Stomach (tissue), 4 donors: ENCODE data around the gene IQCC.
A peak's percentile ranks its signal among the peaks of the same experiment; 100 is the strongest.

Experiments
- CTCF ChIP-seq, 7 experiments: fragments of 450-650 bp in 4 of 7; fragments of 200-600 bp in 3 of 7; sonication (generic) in 3 of 7; IDR thresholded peaks; one replicate each; pipeline ENCODE4 v1.5.1; 2016 to 2019; ENCODE audit warnings: antibody characterized with exemption in 7 of 7, control low read depth in 2 of 7, mild to moderate bottlenecking in 1 of 7
- POLR2A ChIP-seq, 4 donors: fragments of 450-650 bp; IDR thresholded peaks; one replicate each; pipeline ENCODE4 v1.6.1; 2016; ENCODE audit warnings: antibody characterized with exemption in 4 of 4, control low read depth in 2 of 4, mild to moderate bottlenecking in 1 of 4, moderate library complexity in 1 of 4

- peak in 1 of 7 experiments; percentile 8 for TF ChIP-seq CTCF (IDR thresholded peaks at IDR 0.05)
- no peak for TF ChIP-seq POLR2A (IDR thresholded peaks at IDR 0.05)
Observed at GRCh38 chr1:32208891-32209328, 3.4 kb downstream of the IQCC start, which contains the start of gene DCDC2B.
